Progenitor cell of endocrine pancreas (in vitro differentiated cells): Measurements from ENCODE around the gene RESP18. TPM values are rescaled to one million over a fixed set of nuclear protein-coding genes. Genes with fewer than 3 reads are reported as not detected.

Experiments
- DNase-seq: peaks from one replicate; pipeline ENCODE4 v3.0.0; 2021; ENCODE audit warnings: low spot score; ENCODE audit not compliant: unreplicated experiment
- H3K27ac Mint-ChIP-seq: 2 replicates; pipeline ENCODE4 v1.8.0; 2021; ENCODE audit warnings: mild to moderate bottlenecking, moderate library complexity, mixed read lengths
- H3K27me3 Mint-ChIP-seq: 2 replicates; pipeline ENCODE4 v1.8.0; 2021; ENCODE audit warnings: mixed read lengths
- H3K36me3 Mint-ChIP-seq: 2 replicates; pipeline ENCODE4 v1.8.0; 2022; ENCODE audit warnings: mixed read lengths; ENCODE audit not compliant: insufficient read depth
- H3K4me1 Mint-ChIP-seq: 2 replicates; pipeline ENCODE4 v1.8.0; 2021; ENCODE audit warnings: low read depth, mixed read lengths
- H3K4me3 Mint-ChIP-seq: 2 replicates; pipeline ENCODE4 v1.8.0; 2021; ENCODE audit warnings: low read depth, mild to moderate bottlenecking, moderate library complexity, mixed read lengths
- H3K9me3 Mint-ChIP-seq: 2 replicates; pipeline ENCODE4 v1.8.0; 2021; ENCODE audit warnings: low read depth, mixed read lengths
- total RNA-seq: library from RNA; stranded (reverse); gene quantifications from 2 replicates; pipeline ENCODE4 v1.2.1, GENCODE V29; 2021
- TF ChIP-seq, protein P1 (sequence below): fragments of 200-600 bp; sonication (generic); IDR thresholded peaks from one replicate; pipeline ENCODE4 v1.5.0; 2021; ENCODE audit warnings: antibody characterized with exemption, mild to moderate bottlenecking; ENCODE audit not compliant: unreplicated experiment

Gene RESP18
- total RNA-seq, 1 donor from 2014 or later: not detected

DNA sequence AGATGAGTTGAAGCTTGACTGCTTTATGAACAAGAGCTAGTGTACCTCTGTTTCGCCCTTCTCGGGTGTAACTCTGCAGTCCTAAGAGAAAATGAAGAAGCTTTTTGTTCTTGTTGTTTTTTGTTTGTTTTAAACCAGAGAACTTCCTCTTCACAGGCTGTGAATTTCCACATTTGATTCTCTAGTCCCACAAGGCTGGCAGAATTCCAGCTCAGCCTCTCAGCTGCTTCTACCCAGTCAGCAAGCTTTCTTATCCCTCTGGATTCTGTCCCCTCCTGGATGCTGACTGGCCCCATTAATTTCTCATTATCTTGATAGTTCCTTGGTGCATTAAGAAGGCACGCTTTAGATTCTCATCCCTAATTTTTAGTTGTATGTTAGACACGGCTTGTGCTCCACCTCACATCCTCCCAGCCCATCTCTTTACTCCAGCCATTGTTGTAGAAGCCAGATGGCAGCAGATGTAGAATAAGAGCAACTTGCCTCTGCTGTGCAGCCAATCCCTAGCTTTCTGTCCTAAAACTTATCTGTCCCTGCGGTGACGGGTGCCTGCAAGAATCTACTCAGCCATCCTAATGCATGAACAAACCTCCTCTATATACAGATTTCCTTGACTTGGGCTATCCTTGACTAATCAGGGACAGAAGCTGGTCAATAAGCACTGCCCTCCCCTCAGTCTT lies 12.3 kb upstream of the RESP18 start:
- Mint-ChIP-seq H3K9me3 (no peaks in the 10 kb centered on the region), H3K4me1 (peaks cover under 1% of the 10 kb centered on the region), H3K36me3 (no peaks in the 10 kb centered on the region), H3K27ac (no peak overlapping the region), H3K4me3 (no peak overlapping the region), H3K27me3 (peaks cover 28% of the 10 kb centered on the region)
- no peak for DNase-seq
- TF ChIP-seq, protein P1, sequence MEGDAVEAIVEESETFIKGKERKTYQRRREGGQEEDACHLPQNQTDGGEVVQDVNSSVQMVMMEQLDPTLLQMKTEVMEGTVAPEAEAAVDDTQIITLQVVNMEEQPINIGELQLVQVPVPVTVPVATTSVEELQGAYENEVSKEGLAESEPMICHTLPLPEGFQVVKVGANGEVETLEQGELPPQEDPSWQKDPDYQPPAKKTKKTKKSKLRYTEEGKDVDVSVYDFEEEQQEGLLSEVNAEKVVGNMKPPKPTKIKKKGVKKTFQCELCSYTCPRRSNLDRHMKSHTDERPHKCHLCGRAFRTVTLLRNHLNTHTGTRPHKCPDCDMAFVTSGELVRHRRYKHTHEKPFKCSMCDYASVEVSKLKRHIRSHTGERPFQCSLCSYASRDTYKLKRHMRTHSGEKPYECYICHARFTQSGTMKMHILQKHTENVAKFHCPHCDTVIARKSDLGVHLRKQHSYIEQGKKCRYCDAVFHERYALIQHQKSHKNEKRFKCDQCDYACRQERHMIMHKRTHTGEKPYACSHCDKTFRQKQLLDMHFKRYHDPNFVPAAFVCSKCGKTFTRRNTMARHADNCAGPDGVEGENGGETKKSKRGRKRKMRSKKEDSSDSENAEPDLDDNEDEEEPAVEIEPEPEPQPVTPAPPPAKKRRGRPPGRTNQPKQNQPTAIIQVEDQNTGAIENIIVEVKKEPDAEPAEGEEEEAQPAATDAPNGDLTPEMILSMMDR: no peak

DNA sequence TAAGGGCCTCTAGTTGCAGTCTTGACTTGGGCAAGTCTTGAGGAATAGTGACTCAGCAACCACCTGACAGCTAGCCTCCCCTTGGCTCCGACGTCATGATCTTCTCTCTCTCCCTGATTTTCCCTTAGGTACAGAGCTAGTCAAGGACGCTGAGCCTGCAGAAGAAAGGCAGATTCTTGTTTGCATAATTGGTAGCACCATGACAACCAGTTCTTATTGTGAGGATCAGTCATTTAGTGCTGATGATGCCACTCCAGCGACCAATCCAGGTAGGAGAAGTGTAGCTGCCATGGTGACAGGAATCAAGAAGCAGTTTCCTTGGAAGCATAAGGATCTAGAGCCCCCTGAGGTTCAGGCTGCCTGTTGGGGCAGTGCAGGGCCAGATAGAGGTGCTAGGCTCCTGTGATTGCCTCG lies 2.8 kb upstream of the RESP18 start:
- DNase-seq: no peak
- Mint-ChIP-seq H3K27me3 (peaks cover 90% of the 10 kb centered on the region), H3K4me1 (no peaks in the 10 kb centered on the region)

DNA sequence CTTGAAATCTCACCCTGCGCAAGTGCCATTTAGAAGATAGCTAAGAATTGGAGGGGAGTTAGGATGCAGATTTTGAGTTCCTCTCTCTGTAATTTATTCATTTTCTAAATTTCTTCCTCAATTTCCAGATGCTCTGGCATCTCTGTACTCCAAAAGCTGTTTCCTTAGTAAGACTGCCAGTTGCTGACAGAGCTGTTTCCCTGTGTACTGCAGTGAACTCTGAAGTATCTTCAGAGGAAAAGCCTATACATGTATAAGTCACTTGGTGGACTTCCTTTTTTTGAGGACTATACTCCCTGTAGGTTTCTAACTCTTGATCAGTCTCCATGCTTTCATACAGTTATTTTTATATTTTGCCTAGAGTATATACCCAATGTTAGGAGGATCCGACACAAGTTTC lies 1.5 kb upstream of the RESP18 start:
- TF ChIP-seq, protein P1: no peak
- Mint-ChIP-seq H3K36me3 (no peaks in the 10 kb centered on the region), H3K4me1 (no peaks in the 10 kb centered on the region), H3K9me3 (peaks cover 5% of the 10 kb centered on the region), H3K27ac (no peak overlapping the region), H3K27me3 (peaks cover 91% of the 10 kb centered on the region), H3K4me3 (no peak overlapping the region)
- no peak for DNase-seq

More for the DNA sequence above, 2.8 kb upstream of the RESP18 start:
- TF ChIP-seq, protein P1: no peak
- no peak overlapping the region for H3K4me3 Mint-ChIP-seq
- H3K27ac Mint-ChIP-seq: no peak overlapping the region
- no peaks in the 10 kb centered on the region for H3K36me3 Mint-ChIP-seq
- H3K9me3 Mint-ChIP-seq: peaks cover 5% of the 10 kb centered on the region

DNA sequence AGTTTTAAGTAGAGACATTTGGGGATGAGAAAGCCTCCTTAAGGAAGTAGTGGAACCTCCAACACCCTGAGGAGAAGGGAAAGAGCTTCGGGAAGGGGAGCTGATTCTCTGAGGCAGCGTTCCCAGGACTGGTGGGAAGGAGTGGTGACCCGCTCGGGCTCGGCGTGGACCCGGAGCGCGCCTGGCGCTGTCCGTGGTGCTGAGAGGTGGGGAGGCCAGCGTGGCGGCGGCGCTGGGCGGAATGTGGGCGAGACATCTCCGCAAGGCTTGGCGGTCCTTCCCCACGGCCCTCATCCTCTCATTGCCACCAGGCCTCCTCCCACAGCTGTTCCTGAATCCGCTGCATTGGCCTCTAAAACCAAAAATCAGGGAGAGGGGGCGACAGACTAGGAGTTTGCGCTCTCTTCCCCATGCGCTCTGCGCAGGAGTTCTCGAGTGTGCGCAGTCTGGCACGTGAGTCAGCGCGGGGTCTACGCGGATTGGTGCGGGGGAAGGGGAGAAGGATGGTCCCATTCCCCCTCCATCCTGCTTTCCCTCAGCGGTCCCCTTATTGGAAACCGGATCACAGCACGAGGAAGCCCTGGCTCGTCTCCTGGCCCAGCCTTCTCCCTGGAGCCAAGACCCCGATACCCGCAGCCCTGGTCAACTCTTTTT lies 857 bp downstream of the RESP18 start:
- TF ChIP-seq, protein P1: no peak
- DNase-seq: peak; percentile 73
- H3K4me3 Mint-ChIP-seq: no peak overlapping the region
- no peak overlapping the region for H3K27ac Mint-ChIP-seq
- H3K36me3 Mint-ChIP-seq: no peaks in the 10 kb centered on the region
- H3K9me3 Mint-ChIP-seq: peaks cover 5% of the 10 kb centered on the region
- peaks cover 1% of the 10 kb centered on the region for H3K4me1 Mint-ChIP-seq
- H3K27me3 Mint-ChIP-seq: peaks cover 88% of the 10 kb centered on the region

DNA sequence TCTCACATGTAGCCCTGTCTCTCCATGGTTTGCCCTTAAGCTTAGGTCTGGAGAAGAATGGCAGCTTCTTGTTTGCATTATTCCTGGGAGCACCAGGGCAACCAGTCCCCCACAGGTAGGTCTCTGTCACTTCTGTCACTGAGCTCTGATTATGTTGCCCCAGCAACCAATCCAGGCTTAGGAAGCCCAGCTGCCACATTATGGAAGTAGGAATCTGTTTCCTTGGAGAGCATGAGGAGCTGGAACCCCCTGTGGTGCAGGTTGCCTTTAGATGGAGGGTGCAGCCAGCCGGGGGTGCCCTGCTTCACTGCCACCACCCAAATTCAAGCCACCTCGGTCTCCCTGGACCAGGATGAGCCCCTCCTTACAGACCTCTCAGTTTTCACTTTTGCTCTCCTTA lies 4.8 kb downstream of the RESP18 start:
- H3K27ac Mint-ChIP-seq: no peak overlapping the region
- no peaks in the 10 kb centered on the region for H3K9me3 Mint-ChIP-seq
- no peak for DNase-seq
- H3K36me3 Mint-ChIP-seq: no peaks in the 10 kb centered on the region
- H3K4me1 Mint-ChIP-seq: peaks cover 1% of the 10 kb centered on the region
- H3K4me3 Mint-ChIP-seq: no peak overlapping the region
- H3K27me3 Mint-ChIP-seq: peaks cover 78% of the 10 kb centered on the region
- TF ChIP-seq, protein P1: no peak
